HAP-1 (cell line): ENCODE results near the gene CANT1.

ENCODE experiments used
- DNase-seq, 2 experiments: peaks; one replicate each; pipeline ENCODE4 v3.0.0-alpha.2; 2016 to 2020; ENCODE audit warnings: low spot score in 2 of 2
- H3K27me3 ChIP-seq: fragments of 250-450 bp; sonication (Bioruptor Pico); 2 replicates; pipeline ENCODE4 v1.5.1; 2020; ENCODE audit warnings: low read depth, mild to moderate bottlenecking, moderate library complexity
- H3K36me3 ChIP-seq: fragments of 250-450 bp; sonication (Bioruptor Pico); replicated peaks from 2 replicates; pipeline ENCODE4 v1.5.1; 2020; ENCODE audit warnings: mild to moderate bottlenecking
- H3K4me1 ChIP-seq: fragments of 250-450 bp; sonication (Bioruptor Pico); 2 replicates; pipeline ENCODE4 v1.5.1; 2020; ENCODE audit warnings: mild to moderate bottlenecking
- H3K4me3 ChIP-seq: fragments of 250-450 bp; sonication (Bioruptor Pico); 2 replicates; pipeline ENCODE4 v1.5.1; 2020; ENCODE audit warnings: mild to moderate bottlenecking, moderate library complexity
- H3K9me3 ChIP-seq: fragments of 250-450 bp; sonication (Bioruptor Pico); 2 replicates; pipeline ENCODE4 v1.5.1; 2020; ENCODE audit warnings: mild to moderate bottlenecking, moderate library complexity
- in situ Hi-C: fragments of 300-500 bp; cut with MboI; formaldehyde crosslinking; loops from 3 replicates; pipeline ENCODE4 v1.14.3; 2020; ENCODE audit warnings: low sequenced_read_pairs, inconsistent platforms, mixed read lengths

Gene CANT1

DNA sequence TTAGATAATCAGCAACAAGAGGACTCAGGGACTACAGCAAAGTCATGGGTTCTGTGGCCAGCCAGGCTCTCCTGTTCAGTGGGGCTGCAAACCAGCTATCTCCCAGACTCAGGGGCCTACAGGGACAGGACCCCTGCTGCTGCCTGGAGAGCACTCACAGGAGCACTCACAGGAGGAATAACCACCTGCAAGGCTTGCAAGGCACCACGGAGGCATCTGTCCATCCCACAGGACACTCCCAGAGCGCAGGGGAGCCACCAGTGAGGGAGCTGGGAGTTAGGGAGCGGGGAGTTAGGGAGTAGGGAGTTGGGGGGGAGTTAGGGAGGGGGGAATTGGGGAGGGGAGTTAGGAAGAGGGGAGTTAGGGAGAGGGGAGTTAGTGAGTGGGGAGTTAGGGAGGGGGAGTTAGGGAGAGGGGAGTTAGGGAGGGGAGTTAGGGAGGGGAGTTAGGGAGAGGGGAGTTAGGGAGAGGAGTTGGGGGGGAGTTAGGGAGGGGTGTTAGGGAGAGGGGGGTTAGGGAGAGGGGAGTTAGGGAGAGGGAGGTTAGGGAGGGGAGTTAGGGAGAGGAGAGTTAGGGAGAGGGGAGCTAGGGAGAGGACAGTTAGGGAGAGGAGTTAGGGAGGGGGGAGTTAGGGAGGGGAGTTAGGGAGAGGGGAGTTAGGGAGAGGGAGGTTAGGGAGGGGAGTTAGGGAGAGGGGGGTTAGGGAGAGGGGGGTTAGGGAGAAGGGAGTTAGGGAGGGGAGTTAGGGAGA is 5.7 kb downstream of the CANT1 start:
- no peak overlapping the region for H3K4me3 ChIP-seq
- in situ Hi-C loops = no loop called here
- no peaks in the 10 kb centered on the region for H3K27me3 ChIP-seq
- 0 out of 2 replicates have a peak, but pooled peaks cover 3% of the 10 kb centered on the region for H3K4me1 ChIP-seq
- DNase-seq = no peak
- no peaks in the 10 kb centered on the region for H3K9me3 ChIP-seq
- H3K36me3 ChIP-seq = no peaks in the 10 kb centered on the region; the same call in 1 of the 2 replicates

DNA sequence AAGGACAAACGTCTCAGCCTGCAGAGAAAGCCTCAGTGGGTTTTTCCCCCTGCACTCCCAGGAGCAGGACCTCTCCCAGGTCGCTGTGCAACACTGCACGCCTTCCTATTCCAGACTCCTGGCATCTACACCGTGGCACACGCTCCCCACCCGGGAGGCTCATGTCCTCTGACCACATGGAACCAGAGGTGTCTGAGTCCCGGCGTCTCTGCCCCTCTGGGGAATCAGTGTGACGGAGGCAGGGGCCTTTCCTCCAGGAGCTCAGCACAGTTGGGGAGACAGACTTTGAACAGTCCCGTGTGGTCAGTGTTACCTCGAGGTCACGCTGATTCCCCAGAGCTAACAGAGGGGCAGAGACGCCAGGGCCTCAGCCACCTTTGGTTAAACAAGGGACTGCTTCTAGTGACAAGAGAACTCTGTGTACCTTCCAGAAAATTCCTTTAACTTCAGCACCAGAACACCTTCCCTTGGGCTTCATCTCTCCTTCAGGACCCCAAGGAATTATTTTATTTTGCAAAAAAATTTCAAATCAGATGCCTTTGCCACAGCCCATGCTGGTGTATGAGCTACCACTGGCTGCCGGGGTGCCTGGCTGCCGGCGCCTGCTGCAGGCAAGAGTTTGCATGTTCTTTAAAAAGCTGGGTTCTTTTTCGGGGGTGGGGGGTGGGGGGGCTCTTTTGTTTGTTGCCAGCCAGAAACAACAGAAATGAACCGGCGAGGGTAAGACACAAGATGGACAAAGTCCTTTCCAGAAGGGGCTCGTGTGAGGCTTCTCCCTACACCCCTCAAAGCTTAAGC is 6.6 kb downstream of the CANT1 start:
- no peaks in the 10 kb centered on the region for H3K27me3 ChIP-seq
- no peaks in the 10 kb centered on the region for H3K4me1 ChIP-seq
- in situ Hi-C loops = no loop called here
- no peak for DNase-seq
- no peaks in the 10 kb centered on the region for H3K9me3 ChIP-seq
- peaks cover 2% of the 10 kb centered on the region for H3K36me3 ChIP-seq
- H3K4me3 ChIP-seq = no peak overlapping the region

- no peaks in the 10 kb centered on the region for H3K27me3 ChIP-seq
- no peaks in the 10 kb centered on the region for H3K9me3 ChIP-seq
- no peak overlapping the region for H3K4me3 ChIP-seq
- no peak for DNase-seq
- in situ Hi-C loops = no loop called here
- no peaks in the 10 kb centered on the region for H3K4me1 ChIP-seq
- peaks cover 7% of the 10 kb centered on the region; the same call in 1 of the 2 replicates for H3K36me3 ChIP-seq
Measured at GRCh38 chr17:79002291-79002690, 7.3 kb downstream of the CANT1 start.

- peaks cover 13% of the 10 kb centered on the region for H3K36me3 ChIP-seq
- H3K9me3 ChIP-seq = no peaks in the 10 kb centered on the region
- no peaks in the 10 kb centered on the region for H3K4me1 ChIP-seq
- H3K27me3 ChIP-seq = no peaks in the 10 kb centered on the region
- no peak overlapping the region for H3K4me3 ChIP-seq
- no peak for DNase-seq
- in situ Hi-C loops = no loop called here
Measured at GRCh38 chr17:79001190-79002020, 8.2 kb downstream of the CANT1 start.

DNA sequence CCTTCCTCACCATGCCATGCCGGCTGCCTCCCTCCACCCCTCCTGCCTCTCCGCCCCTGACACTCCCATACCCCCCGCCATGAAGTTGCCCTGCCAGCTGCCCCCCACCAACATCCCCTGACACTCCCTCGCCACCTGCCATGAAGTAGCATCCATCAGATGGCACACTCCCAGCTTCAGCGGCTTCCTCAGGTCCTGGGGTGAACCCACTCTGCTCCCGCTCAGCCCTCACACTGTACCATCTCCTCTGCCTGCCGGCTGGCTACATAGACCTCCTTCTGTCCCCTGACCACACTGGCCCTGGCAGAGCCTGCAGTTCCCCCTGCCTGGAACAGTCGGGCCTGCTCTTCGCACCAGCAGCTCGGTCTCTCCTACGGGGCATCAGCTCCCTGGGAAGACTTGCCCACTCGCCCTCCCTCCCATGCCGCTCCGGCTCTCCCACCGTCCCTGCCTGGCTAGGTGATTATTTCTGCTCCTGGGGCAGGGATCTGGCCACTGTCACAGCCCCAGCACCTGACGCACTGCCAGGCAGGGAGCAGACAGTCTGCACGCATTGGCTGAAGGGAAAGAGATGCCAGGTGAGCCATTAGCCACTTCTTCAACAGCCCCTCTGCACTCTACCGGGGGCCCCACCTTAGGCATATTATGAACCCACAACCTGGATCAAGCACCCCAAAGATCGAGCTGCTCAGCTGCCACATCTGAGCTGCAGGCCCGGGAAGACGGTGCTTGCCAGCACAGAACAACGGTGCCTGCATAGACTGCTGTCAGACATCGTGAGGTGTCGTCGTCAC is 9.0 kb downstream of the CANT1 start:
- no peaks in the 10 kb centered on the region for H3K9me3 ChIP-seq
- in situ Hi-C loops = no loop called here
- no peaks in the 10 kb centered on the region for H3K27me3 ChIP-seq
- no peaks in the 10 kb centered on the region for H3K4me1 ChIP-seq
- peaks cover 18% of the 10 kb centered on the region for H3K36me3 ChIP-seq
- no peak overlapping the region for H3K4me3 ChIP-seq
- no peak for DNase-seq

DNA sequence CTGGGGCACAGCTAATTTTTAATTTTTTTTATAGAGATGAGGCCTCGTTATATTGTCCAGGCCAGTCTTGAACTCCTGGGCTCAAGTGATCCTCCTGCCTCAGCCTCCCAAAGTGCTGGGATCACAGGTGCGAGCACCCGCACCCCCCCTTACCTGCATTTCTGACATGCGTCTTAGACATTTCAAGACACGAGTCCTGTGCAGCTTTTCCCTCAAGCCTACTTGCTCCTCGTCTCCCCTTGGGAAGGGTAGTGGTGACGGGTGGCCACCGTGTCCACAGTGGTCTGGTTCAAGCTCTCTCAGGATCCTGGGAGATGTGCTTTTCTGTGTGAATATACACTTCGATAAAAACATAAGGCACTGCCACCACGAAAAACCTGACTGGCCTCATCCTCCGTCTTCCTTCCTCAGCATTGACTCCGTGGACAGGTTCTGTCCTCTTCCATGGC is 9.6 kb downstream of the CANT1 start:
- peaks cover 19% of the 10 kb centered on the region for H3K36me3 ChIP-seq
- in situ Hi-C loops = no loop called here
- H3K4me1 ChIP-seq = no peaks in the 10 kb centered on the region

GRCh38 chr17:78999056-78999768 is 10.4 kb downstream of the CANT1 start:
- in situ Hi-C loops = no loop called here
- H3K9me3 ChIP-seq = no peaks in the 10 kb centered on the region
- H3K36me3 ChIP-seq = peaks cover 19% of the 10 kb centered on the region
- H3K27me3 ChIP-seq = no peaks in the 10 kb centered on the region
- no peak overlapping the region for H3K4me3 ChIP-seq
- H3K4me1 ChIP-seq = no peaks in the 10 kb centered on the region
- DNase-seq = no peak

More for the DNA sequence above, 9.6 kb downstream of the CANT1 start:
- no peaks in the 10 kb centered on the region for H3K9me3 ChIP-seq
- DNase-seq = no peak
- no peak overlapping the region for H3K4me3 ChIP-seq
- no peaks in the 10 kb centered on the region for H3K27me3 ChIP-seq

DNA sequence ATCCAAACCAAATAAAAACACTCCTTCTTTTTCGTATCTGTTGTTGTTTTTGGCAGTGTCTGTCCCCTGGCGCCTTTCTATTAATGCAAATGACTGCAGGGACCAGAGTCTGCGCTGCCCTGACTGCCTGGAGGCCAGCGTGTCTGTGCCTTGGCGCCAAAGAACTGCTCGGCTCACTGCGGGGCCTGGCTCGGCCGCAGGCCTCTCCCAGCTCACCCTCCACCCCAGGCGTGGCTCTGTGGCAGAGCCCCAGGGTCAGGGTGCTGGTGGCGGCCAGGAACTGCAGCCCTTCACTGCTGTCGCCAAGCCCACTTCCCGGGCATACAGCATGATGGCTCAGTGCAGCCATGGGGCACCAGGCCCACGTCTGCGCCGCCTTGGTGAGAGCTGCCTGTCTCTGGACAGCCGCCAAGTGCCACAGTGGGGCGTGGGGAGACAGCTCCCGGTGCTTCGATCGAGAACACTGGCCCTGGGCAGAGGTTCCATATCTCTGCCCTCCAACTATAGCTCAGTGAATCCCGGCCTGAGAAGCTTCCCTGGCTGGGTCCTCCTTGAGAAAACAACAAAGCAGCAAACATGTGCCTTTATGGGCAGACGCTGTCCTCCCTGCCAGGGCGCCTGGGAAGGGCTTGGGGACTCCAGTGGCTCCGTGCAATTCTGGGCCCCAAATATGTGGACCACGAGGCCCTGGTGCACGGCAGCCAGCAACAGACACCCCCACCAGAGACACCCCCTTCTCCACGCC is 11.1 kb downstream of the CANT1 start:
- no peak for DNase-seq
- peaks cover 23% of the 10 kb centered on the region for H3K36me3 ChIP-seq

GRCh38 chr17:78997881-78998280 is 11.7 kb downstream of the CANT1 start:
- in situ Hi-C loops = no loop called here
- no peaks in the 10 kb centered on the region for H3K9me3 ChIP-seq
- peaks cover 25% of the 10 kb centered on the region for H3K36me3 ChIP-seq
- DNase-seq = no peak
- H3K4me3 ChIP-seq = no peak overlapping the region
- H3K27me3 ChIP-seq = no peaks in the 10 kb centered on the region
- H3K4me1 ChIP-seq = no peaks in the 10 kb centered on the region

More for the DNA sequence above, 11.1 kb downstream of the CANT1 start:
- Histone ChIP-seq H3K9me3 (no peaks in the 10 kb centered on the region), H3K4me3 (no peak overlapping the region), H3K27me3 (no peaks in the 10 kb centered on the region), H3K4me1 (no peaks in the 10 kb centered on the region)
- in situ Hi-C loops = no loop called here

DNA sequence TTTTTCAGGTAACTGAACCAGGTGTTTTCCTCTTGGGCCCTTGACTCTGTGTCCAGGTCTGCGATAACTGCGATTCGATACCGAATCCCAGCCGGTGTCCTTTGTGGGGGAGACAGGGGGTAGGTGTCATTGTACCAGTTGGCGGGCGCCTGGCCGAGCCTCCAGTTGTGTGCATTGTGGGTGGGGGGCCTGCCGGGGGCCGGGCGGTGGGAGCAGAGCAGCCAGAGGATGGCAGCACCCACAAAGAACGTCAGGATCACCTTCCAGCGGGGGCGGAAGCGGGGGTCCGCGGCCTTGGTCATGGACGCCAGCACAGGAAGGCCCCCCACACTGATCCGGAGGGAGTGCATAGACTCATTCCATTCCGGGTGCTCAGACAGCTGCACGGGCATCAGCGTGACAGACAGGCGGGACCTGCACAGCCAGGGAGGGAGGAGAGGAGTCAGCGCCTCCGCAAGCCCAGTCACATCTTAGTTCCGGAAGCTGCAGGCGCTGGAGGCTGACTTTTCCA is 12.3 kb downstream of the CANT1 start:
- H3K4me1 ChIP-seq = no peaks in the 10 kb centered on the region
- in situ Hi-C loops = no loop called here
- no peak for DNase-seq
- H3K9me3 ChIP-seq = no peaks in the 10 kb centered on the region
- no peak overlapping the region for H3K4me3 ChIP-seq
- peaks cover 31% of the 10 kb centered on the region for H3K36me3 ChIP-seq
- no peaks in the 10 kb centered on the region for H3K27me3 ChIP-seq

DNA sequence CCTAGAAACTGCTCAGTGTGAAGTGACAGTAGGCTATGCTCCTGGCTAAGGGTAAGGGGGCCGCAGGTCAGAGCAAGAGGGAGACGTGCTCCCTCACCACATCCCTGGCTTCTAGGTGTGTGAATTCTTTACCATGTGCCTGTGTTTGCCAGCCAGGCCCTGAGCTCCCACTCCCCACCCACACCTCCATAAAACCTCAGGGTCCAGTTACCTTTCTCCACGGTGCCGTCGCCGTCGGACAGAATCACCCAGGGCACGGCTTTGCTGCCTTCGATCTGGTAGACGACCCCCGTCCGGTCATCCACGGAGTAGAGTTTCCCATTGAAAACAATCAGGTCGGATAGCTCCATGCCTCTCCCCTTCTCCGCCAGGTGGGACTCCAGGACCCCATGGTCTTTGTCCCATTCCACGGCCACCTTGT is 12.8 kb downstream of the CANT1 start:
- Histone ChIP-seq H3K27me3 (no peaks in the 10 kb centered on the region), H3K9me3 (no peaks in the 10 kb centered on the region), H3K36me3 (peaks cover 33% of the 10 kb centered on the region), H3K4me1 (no peaks in the 10 kb centered on the region), H3K4me3 (no peak overlapping the region)
- DNase-seq = no peak
- in situ Hi-C loops = no loop called here
